Measurements from ENCODE around the gene TNK1.

DNA sequence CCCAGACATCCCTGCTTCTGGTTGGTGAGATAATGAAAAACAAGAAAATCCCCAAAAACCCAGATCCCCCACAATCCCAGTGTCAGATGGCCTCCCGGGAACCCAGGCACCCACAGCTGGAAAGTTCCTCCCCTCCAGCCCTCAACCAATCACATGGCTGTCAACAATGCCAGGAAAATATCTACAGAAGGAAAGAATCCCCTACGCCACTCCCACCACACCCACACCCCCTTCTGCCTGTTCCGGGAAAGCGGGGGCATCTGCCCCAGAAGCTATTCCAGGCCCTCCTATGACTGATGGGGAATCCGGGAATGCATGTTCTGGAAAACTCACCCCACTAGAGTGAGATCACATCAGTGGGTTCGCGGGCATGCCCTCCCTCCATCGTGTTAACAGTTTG lies 24.1 kb upstream of the TNK1 start:
- no peak for TF ChIP-seq TAF1 (IDR thresholded peaks at IDR 0.05; ENCODE audit: low read depth, low read length)
- no peak for TF ChIP-seq POLR2A (IDR thresholded peaks at IDR 0.05; ENCODE audit: low read depth, low read length)
- no peak for TF ChIP-seq POU2F2 (IDR thresholded peaks at IDR 0.05; ENCODE audit: low read depth, low read length)
- no peak for TF ChIP-seq POLR2AphosphoS5 (IDR thresholded peaks at IDR 0.05; ENCODE audit: low read depth, low read length)
- no peak for TF ChIP-seq SPI1 (IDR thresholded peaks at IDR 0.05; ENCODE audit: low read depth, low read length)
- no peak for TF ChIP-seq PAX5 (IDR thresholded peaks at IDR 0.05; ENCODE audit: insufficient read depth, low read length, severe bottlenecking)

Measured in GM12891 (cell line).